NT2/D1 (cell line): Measurements from ENCODE around the gene GABRR2.

ENCODE experiments used
- DNase-seq: peaks from one replicate; pipeline ENCODE4 v3.0.0-alpha.2; 2011; ENCODE audit warnings: low read depth, low spot score
- H3K27me3 ChIP-seq: 2 replicates; pipeline ENCODE4 v1.6.0; 2011; ENCODE audit warnings: mild to moderate bottlenecking; ENCODE audit not compliant: insufficient read length, insufficient read depth
- H3K36me3 ChIP-seq: 2 replicates; pipeline ENCODE4 v1.6.1; 2011; ENCODE audit warnings: mild to moderate bottlenecking, low read length, mixed read lengths; ENCODE audit not compliant: insufficient read depth, insufficient read length
- H3K4me1 ChIP-seq: 2 replicates; pipeline ENCODE4 v1.5.1; 2011; ENCODE audit not compliant: insufficient read depth, insufficient read length
- H3K4me3 ChIP-seq: 2 replicates; pipeline ENCODE4 v1.5.1; 2011; ENCODE audit warnings: low read depth; ENCODE audit not compliant: insufficient read length
- H3K9ac ChIP-seq: 2 replicates; pipeline ENCODE4 v1.6.0; 2011; ENCODE audit warnings: low read depth; ENCODE audit not compliant: insufficient read length
- H3K9me3 ChIP-seq: 2 replicates; pipeline ENCODE4 v1.5.1; 2011; ENCODE audit warnings: mild to moderate bottlenecking, low read length; ENCODE audit not compliant: insufficient read depth
- SUZ12 ChIP-seq: IDR thresholded peaks from 2 replicates; pipeline ENCODE4 v1.6.1; 2011; ENCODE audit not compliant: insufficient read length, insufficient read depth; ENCODE audit errors: extremely low read depth
- YY1 ChIP-seq: IDR thresholded peaks from 2 replicates; pipeline ENCODE4 v1.6.1; 2011; ENCODE audit not compliant: insufficient read length, insufficient read depth
- ZNF274 ChIP-seq: IDR thresholded peaks from 2 replicates; pipeline ENCODE4 v1.6.1; 2011; ENCODE audit warnings: mild to moderate bottlenecking, low read depth, low read length

Gene GABRR2

DNA sequence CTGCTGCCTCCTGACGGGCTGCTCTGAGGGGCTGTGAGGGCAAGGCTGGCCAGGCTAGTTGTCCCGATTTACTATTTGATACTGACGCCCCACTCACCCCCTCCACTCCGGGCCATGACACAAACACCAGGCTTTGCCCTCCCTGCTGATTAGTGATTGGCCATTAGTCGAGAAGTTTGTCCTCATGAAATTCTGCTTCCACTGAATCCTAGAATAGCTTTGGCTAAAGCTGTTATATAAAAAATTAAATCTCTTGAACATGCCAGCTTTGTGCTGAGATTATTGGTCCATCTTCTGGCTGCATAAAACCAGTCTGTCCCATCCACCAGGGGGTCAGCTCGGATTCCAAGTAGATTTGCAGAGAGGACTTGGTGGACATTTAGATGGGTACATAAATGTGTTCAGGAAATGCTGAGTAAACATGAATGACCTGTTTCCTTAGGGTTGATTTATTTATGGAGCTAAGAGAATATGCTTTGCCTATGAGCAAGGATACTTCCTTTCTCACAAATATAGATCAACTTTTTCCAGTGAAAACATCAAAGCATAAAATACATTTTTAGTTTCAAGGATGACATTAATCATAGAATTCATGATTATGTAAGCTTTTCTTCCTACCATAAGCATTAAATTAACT is at the start of gene GABRR2:
GABRR2 (minus strand) TSS at position 51 of the 637 bp plus-strand sequence. CDS start 134 bp downstream, outside the sequence.
- H3K4me1 ChIP-seq, result peaks cover 8% of the 10 kb centered on the region
- TF ChIP-seq ZNF274, result no peak
- no peak for TF ChIP-seq YY1
- TF ChIP-seq SUZ12, result no peak

DNA sequence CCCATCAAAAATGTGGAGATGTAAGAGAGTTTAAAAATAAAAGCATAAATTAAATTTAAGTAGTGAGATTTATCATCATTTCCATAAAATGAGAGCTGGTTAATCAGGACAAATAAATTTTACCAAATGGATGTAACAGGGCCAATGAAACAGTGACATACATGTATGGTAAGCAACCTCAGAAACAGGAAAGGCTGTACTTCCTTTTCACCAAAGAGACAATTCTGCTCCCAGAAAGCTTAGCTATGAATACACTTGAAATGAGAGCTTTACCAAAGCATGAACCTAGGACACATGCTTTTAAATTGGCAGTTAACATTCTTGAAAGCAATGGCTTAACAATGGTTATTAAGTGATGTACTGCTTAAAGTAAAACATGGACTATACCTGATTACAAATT is 49.5 kb upstream of the GABRR2 start:
- Histone ChIP-seq H3K4me1 (no peaks in the 10 kb centered on the region), H3K4me3 (no peak overlapping the region), H3K36me3 (no peaks in the 10 kb centered on the region), H3K9me3 (no peaks in the 10 kb centered on the region), H3K27me3 (no peaks in the 10 kb centered on the region), H3K9ac (no peak overlapping the region)
- TF ChIP-seq SUZ12 (no peak), YY1 (no peak), ZNF274 (no peak)
- DNase-seq, result no peak

More for the DNA sequence above, at the start of gene GABRR2:
- DNase-seq, result no peak
- Histone ChIP-seq H3K36me3 (no peaks in the 10 kb centered on the region), H3K9me3 (peaks cover 14% of the 10 kb centered on the region), H3K27me3 (no peaks in the 10 kb centered on the region), H3K9ac (no peak within 1 kb of the TSS), H3K4me3 (no peak within 1 kb of the TSS)

DNA sequence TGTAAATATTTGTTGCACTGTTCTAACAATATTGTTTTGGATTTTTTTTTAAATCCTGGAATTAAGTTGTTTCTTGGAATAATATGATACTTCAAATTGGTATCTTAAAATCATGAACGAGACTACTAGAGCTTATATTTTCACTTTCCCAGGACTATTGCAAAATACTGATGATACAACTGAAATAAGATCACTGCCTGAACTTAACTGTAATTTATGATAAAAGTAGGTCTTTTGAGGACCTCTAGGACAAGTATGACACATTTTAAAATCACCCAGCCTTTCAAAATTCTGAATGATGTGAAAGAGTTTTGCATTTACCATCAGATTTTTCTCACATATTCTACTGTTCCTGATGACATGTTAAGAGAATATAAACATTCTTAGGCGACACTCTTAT is 46.1 kb upstream of the GABRR2 start:
- no peaks in the 10 kb centered on the region for H3K4me1 ChIP-seq
- no peaks in the 10 kb centered on the region for H3K9me3 ChIP-seq
- H3K36me3 ChIP-seq, result no peaks in the 10 kb centered on the region
- no peak overlapping the region for H3K9ac ChIP-seq
- no peak overlapping the region for H3K4me3 ChIP-seq
- no peak for TF ChIP-seq YY1
- no peak for TF ChIP-seq ZNF274
- TF ChIP-seq SUZ12, result no peak
- H3K27me3 ChIP-seq, result no peaks in the 10 kb centered on the region
- DNase-seq, result no peak

DNA sequence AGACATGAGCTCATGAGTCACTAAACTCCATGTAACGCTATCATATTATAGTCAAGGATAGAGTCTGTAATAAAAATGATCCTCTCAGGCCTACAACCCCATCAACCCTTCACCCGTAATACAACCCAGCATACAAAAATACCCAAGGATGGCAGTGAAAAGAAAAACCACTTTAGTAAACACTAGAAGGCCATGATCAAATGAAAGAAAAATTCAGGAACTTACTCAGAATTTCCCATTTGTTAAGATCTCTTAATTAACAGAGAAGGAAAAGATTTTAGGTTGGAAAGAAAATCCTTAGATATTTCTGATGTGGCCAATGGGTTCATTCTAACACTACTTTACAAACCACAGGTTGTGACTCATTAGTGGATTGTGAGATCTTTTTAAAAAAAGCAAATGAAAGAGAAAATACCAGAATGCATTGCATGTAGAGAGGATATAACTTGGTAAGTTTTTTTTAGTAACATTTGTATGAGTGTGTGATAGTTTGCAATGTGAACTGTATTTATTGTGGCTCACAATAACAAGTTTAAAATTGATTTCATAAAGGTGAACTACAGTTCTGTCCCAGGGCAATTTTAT is 45.4 kb upstream of the GABRR2 start:
- no peaks in the 10 kb centered on the region for H3K36me3 ChIP-seq
- no peak overlapping the region for H3K4me3 ChIP-seq
- no peaks in the 10 kb centered on the region for H3K4me1 ChIP-seq
- no peak for TF ChIP-seq SUZ12
- no peak for TF ChIP-seq YY1
- no peaks in the 10 kb centered on the region for H3K27me3 ChIP-seq
- H3K9ac ChIP-seq, result no peak overlapping the region
- H3K9me3 ChIP-seq, result no peaks in the 10 kb centered on the region
- no peak for DNase-seq

DNA sequence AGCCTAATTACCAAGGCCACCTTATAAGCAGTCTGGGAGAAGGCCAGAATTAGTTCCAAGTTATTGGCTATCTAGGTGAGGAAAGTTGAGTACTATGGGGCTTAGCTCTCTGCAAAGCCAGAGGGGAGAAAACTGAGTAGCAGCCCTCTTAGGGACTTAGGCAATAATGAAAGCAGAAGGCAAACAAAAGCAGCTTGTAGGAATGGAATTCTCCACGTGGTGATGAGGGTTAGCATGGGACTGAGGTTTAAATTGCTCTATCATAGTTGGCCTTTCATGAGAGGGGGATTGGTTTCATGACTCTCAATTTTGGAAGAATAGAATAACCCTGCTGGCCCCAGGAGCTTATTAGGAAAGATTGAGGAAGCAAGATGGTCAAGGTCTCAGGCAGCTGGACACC is 44.5 kb upstream of the GABRR2 start:
- no peak for TF ChIP-seq YY1
- TF ChIP-seq ZNF274, result no peak
- TF ChIP-seq SUZ12, result no peak
- Histone ChIP-seq H3K9ac (no peak overlapping the region), H3K36me3 (no peaks in the 10 kb centered on the region), H3K27me3 (no peaks in the 10 kb centered on the region), H3K9me3 (no peaks in the 10 kb centered on the region), H3K4me3 (no peak overlapping the region), H3K4me1 (no peaks in the 10 kb centered on the region)
- no peak for DNase-seq

DNA sequence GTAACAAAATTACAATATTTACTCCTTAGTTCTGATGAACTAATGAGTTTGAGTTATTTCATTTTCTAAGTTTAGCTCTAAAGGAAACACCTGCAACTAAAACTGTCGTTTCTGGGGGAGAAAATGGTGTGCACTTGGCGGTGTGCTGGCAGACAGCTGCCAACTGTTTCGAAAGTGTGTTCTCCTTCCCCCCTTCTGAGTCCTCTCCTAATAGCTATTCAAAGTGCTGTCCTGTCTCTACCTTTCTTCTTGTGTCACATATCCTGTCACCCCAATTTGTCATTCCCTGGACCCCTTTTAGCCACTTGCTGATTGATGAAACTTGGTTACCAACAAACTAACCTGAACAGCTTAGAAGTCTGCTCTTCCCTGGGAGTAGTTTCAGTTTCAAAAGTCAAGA is 42.3 kb upstream of the GABRR2 start:
- Histone ChIP-seq H3K36me3 (no peaks in the 10 kb centered on the region), H3K9me3 (no peaks in the 10 kb centered on the region), H3K4me1 (no peaks in the 10 kb centered on the region), H3K27me3 (no peaks in the 10 kb centered on the region), H3K9ac (no peak overlapping the region), H3K4me3 (no peak overlapping the region)
- no peak for DNase-seq
- TF ChIP-seq SUZ12 (no peak), YY1 (no peak), ZNF274 (no peak)

DNA sequence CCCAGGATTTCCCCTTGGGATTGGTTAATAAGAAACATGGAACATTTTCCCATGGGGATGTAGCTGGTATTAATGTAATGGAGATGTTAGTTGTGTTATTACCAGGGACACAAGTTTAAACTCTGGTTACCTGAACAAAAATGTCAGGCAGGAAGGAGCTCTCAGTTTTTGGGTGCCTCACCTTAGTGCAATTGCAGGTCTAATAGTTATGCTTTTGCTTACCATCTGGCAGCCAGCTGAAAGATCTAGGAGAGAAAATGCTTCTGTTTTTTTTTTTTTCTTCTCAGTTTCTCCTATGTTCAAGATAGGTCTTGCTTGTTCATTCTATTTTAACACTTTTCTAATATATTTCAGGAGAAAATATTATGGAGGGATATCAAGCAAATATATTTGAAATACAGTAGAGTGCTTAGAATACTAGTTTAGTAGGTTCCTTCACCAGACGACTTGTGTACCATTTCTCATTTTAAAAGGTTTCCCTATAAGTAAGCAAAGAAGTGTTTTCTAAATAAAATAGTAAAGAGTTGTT is 41.6 kb upstream of the GABRR2 start:
- Histone ChIP-seq H3K9me3 (no peaks in the 10 kb centered on the region), H3K4me1 (no peaks in the 10 kb centered on the region), H3K9ac (no peak overlapping the region), H3K4me3 (no peak overlapping the region), H3K36me3 (no peaks in the 10 kb centered on the region), H3K27me3 (no peaks in the 10 kb centered on the region)
- DNase-seq, result no peak
- no peak for TF ChIP-seq ZNF274
- no peak for TF ChIP-seq SUZ12
- TF ChIP-seq YY1, result no peak
